HCT116 (cell line): ENCODE results near the gene ADAMTS16. TPM values are rescaled to one million over a fixed set of nuclear protein-coding genes. Genes with fewer than 3 reads are reported as not detected.

ENCODE experiments used
- ATAC-seq: fragments of 200-7000 bp; cut with Tn5 transposase; 2 replicates; pipeline ENCODE4 v1.9.1; 2020; ENCODE audit warnings: mild to moderate bottlenecking, moderate library complexity
- BruUV-seq: library from RNA; stranded (reverse); fragments of 400-500 nt; replicated peaks from 2 replicates; lab custom pipeline; 2021; lab: Mats Ljungman, UMichigan
- CTCF ChIA-PET: fragments of 300-600 bp; sonication (Branson Sonifier 250); formaldehyde crosslinking; loops from one replicate; lab custom pipeline; 2021; ENCODE audit warnings: antibody characterized with exemption; lab: Charles Lee
- POLR2A ChIA-PET: fragments of 300-600, 350-600 bp; sonication (Branson Sonifier 250); formaldehyde crosslinking; loops from one replicate; lab custom pipeline; 2021; ENCODE audit warnings: antibody characterized with exemption; lab: Charles Lee
- RAD21 ChIA-PET, 2 experiments: fragments of 300-600 bp; sonication (Branson Sonifier 250); formaldehyde crosslinking; loops; one replicate each; lab custom pipeline; 2023; ENCODE audit warnings: low total read pairs in 2 of 2; ENCODE audit not compliant: uncharacterized antibody in 2 of 2, unreplicated experiment in 2 of 2, low non-redundant PET in 1 of 2; lab: Charles Lee
- DNase-seq: peaks from one replicate; pipeline ENCODE4 v3.0.0-alpha.2; 2010; ENCODE audit warnings: low read depth, low spot score
- H2AFZ ChIP-seq: fragments of 200-600 bp; shearing (Covaris generic), sonication (generic); 2 replicates; pipeline ENCODE4 v1.6.1; 2017; ENCODE audit warnings: low read depth, mixed run types, mixed read lengths, antibody characterized with exemption, low read length; ENCODE audit not compliant: poor library complexity, severe bottlenecking
- H3K27ac ChIP-seq: 2 replicates; pipeline ENCODE4 v1.5.1; 2012; ENCODE audit warnings: low read depth, low read length
- H3K27me3 ChIP-seq: fragments of 200-600 bp; sonication (generic); 2 replicates; pipeline ENCODE4 v1.6.1; 2016; ENCODE audit warnings: mixed run types, low read length, mixed read lengths; ENCODE audit not compliant: insufficient read depth
- H3K36me3 ChIP-seq, 2 experiments: fragments of 200-500 bp in 1 of 2; fragments of 200-600 bp in 1 of 2; sonication (Bioruptor generic) in 1 of 2; sonication (generic) in 1 of 2; 2 replicates each; pipeline versions ENCODE4 v1.5.1 to v1.6.1; 2014 to 2016; ENCODE audit warnings: low read length in 2 of 2, inconsistent platforms in 1 of 2, mixed read lengths in 1 of 2, mixed run types in 1 of 2; ENCODE audit not compliant: insufficient read depth in 2 of 2, control insufficient read depth in 1 of 2
- H3K4me1 ChIP-seq, 2 experiments: fragments of 200-600 bp in 1 of 2; sonication (generic) in 1 of 2; 2 replicates each; pipeline versions ENCODE4 v1.5.1 to v1.6.1; 2012 to 2017; ENCODE audit warnings: low read length in 2 of 2, inconsistent platforms in 1 of 2, mild to moderate bottlenecking in 1 of 2, mixed read lengths in 1 of 2, mixed run types in 1 of 2, moderate library complexity in 1 of 2; ENCODE audit not compliant: insufficient read depth in 2 of 2, control insufficient read depth in 1 of 2
- H3K4me2 ChIP-seq: fragments of 200-600 bp; sonication (generic); 2 replicates; pipeline ENCODE4 v1.6.1; 2017; ENCODE audit warnings: mixed run types, low read length, mixed read lengths
- H3K4me3 ChIP-seq, 2 experiments: fragments of 200-600 bp in 1 of 2; sonication (generic) in 1 of 2; replicated peaks in 1 of 2; 2 replicates each; pipeline ENCODE4 v1.5.1; 2011 to 2016; ENCODE audit warnings: low read length in 2 of 2, control low read depth in 1 of 2, low read depth in 1 of 2, mild to moderate bottlenecking in 1 of 2, mixed read lengths in 1 of 2, mixed run types in 1 of 2
- H3K79me2 ChIP-seq: fragments of 200-600 bp; sonication (generic); 2 replicates; pipeline ENCODE4 v1.6.1; 2017; ENCODE audit warnings: mild to moderate bottlenecking, mixed run types, low read length, moderate library complexity, mixed read lengths; ENCODE audit not compliant: insufficient read depth
- H3K9ac ChIP-seq: fragments of 200-600 bp; sonication (generic); 2 replicates; pipeline ENCODE4 v1.6.1; 2016; ENCODE audit warnings: low read length, mixed read lengths
- H3K9me2 ChIP-seq: fragments of 200-600 bp; sonication (generic), shearing (Covaris generic); 2 replicates; pipeline ENCODE4 v1.6.1; 2017; ENCODE audit warnings: mixed run types, mild to moderate bottlenecking, moderate library complexity; ENCODE audit not compliant: insufficient read depth
- H3K9me3 ChIP-seq, 2 experiments: fragments of 200-500 bp in 1 of 2; fragments of 200-600 bp in 1 of 2; sonication (Bioruptor generic) in 1 of 2; sonication (generic) in 1 of 2; 2 replicates each; pipeline ENCODE4 v1.6.1; 2014 to 2017; ENCODE audit warnings: low read length in 2 of 2, mixed read lengths in 2 of 2, inconsistent platforms in 1 of 2, low read depth in 1 of 2, mild to moderate bottlenecking in 1 of 2, mixed run types in 1 of 2, moderate library complexity in 1 of 2; ENCODE audit not compliant: control insufficient read depth in 1 of 2, insufficient read depth in 1 of 2
- H4K20me1 ChIP-seq: fragments of 200-600 bp; sonication (generic), shearing (Covaris generic); 2 replicates; pipeline ENCODE4 v1.6.1; 2017; ENCODE audit warnings: mixed run types, mild to moderate bottlenecking, moderate library complexity; ENCODE audit not compliant: insufficient read depth
- CEBPB ChIP-seq: IDR thresholded peaks from 2 replicates; pipeline ENCODE4 v1.6.1; 2012; ENCODE audit warnings: low read depth
- EGR1 ChIP-seq: IDR thresholded peaks from 2 replicates; pipeline ENCODE4 v1.6.1; 2012; ENCODE audit warnings: low read depth
- EZH2phosphoT487 ChIP-seq: fragments of 200-600 bp; IDR thresholded peaks from 2 replicates; pipeline ENCODE4 v1.6.1; 2018; ENCODE audit warnings: antibody characterized with exemption, borderline replicate concordance
- FOSL1 ChIP-seq: IDR thresholded peaks from 2 replicates; pipeline ENCODE4 v1.6.1; 2012; ENCODE audit warnings: low read depth
- JUND ChIP-seq: IDR thresholded peaks from 2 replicates; pipeline ENCODE4 v1.6.1; 2012
- POLR2AphosphoS5 ChIP-seq: IDR thresholded peaks from 2 replicates; pipeline ENCODE4 v1.6.1; 2011; ENCODE audit warnings: mild to moderate bottlenecking, low read depth, low read length, moderate library complexity
- SIN3A ChIP-seq: IDR thresholded peaks from 2 replicates; pipeline ENCODE4 v1.6.1; 2012; ENCODE audit warnings: low read depth
- SRF ChIP-seq: IDR thresholded peaks from 2 replicates; pipeline ENCODE4 v1.6.1; 2012; ENCODE audit warnings: low read depth
- YY1 ChIP-seq: IDR thresholded peaks from 2 replicates; pipeline ENCODE4 v1.6.1; 2011; ENCODE audit warnings: low read length, low read depth, moderate library complexity, mild to moderate bottlenecking; ENCODE audit not compliant: insufficient replicate concordance; ENCODE audit errors: extremely low read depth
- ZNF274 ChIP-seq: fragments of 200-500 bp; sonication (Bioruptor generic); IDR thresholded peaks from 2 replicates; pipeline ENCODE4 v1.6.1; 2014; ENCODE audit warnings: mild to moderate bottlenecking, low read depth, low read length, inconsistent platforms
- intact Hi-C: fragments of 100-400 bp; cut with micrococcal nuclease; formaldehyde crosslinking; loops from 2 replicates; pipeline ENCODE4 v1.10.0; 2022
- total RNA-seq: library from RNA; stranded (reverse); gene quantifications from one replicate; pipeline ENCODE4 v1.2.1, GENCODE V29; 2021; ENCODE audit not compliant: unreplicated experiment
- TF ChIP-seq, protein P1 (sequence below): IDR thresholded peaks from 2 replicates; pipeline ENCODE4 v1.6.1; 2011; ENCODE audit warnings: mild to moderate bottlenecking, low read length, moderate library complexity; ENCODE audit not compliant: insufficient replicate concordance; ENCODE audit errors: extremely low read depth
- TF ChIP-seq, protein P2 (sequence below): IDR thresholded peaks from 2 replicates; pipeline ENCODE4 v1.6.1; 2012

Gene ADAMTS16
- total RNA-seq, 1 experiment from 2014 or later = 2.4 TPM

DNA sequence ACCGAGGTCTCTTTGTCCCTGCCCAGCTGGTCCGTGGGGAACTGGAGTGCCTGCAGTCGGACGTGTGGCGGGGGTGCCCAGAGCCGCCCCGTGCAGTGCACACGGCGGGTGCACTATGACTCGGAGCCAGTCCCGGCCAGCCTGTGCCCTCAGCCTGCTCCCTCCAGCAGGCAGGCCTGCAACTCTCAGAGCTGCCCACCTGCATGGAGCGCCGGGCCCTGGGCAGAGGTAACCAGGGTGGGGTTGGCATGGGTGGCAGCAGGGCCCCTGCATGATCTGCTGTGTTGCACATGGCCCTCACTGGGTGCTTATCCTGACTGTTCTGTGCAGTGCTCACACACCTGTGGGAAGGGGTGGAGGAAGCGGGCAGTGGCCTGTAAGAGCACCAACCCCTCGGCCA lies 163.1 kb downstream of the ADAMTS16 start:
- H3K4me3 ChIP-seq = no peak overlapping the region
- intact Hi-C loops = no loop called here
- no peak overlapping the region for H3K27ac ChIP-seq
- DNase-seq = no peak
- peaks cover 0 to 8% of the 10 kb centered on the region in 2 experiments; a peak in 1 of 4 replicates for H3K4me1 ChIP-seq
- no peaks in the 10 kb centered on the region for H4K20me1 ChIP-seq
- RAD21 ChIA-PET = no interaction called here
- H3K9ac ChIP-seq = no peak overlapping the region
- H2AFZ ChIP-seq = no peak overlapping the region
- no peaks in the 10 kb centered on the region for H3K9me3 ChIP-seq
- H3K9me2 ChIP-seq = no peaks in the 10 kb centered on the region
- no peaks in the 10 kb centered on the region for H3K27me3 ChIP-seq
- no peak; the same call in 1 of the 2 replicates for ATAC-seq
- H3K36me3 ChIP-seq = no peaks in the 10 kb centered on the region
- no peak overlapping the region for H3K4me2 ChIP-seq
- H3K79me2 ChIP-seq = no peaks in the 10 kb centered on the region
- no TSS peak for BruUV-seq
- CTCF ChIA-PET = no interaction called here
- POLR2A ChIA-PET = no interaction called here
- TF ChIP-seq ZNF274 (no peak), EGR1 (no peak), JUND (no peak), EZH2phosphoT487 (no peak), SRF (no peak), CEBPB (no peak)
- TF ChIP-seq, protein P1, sequence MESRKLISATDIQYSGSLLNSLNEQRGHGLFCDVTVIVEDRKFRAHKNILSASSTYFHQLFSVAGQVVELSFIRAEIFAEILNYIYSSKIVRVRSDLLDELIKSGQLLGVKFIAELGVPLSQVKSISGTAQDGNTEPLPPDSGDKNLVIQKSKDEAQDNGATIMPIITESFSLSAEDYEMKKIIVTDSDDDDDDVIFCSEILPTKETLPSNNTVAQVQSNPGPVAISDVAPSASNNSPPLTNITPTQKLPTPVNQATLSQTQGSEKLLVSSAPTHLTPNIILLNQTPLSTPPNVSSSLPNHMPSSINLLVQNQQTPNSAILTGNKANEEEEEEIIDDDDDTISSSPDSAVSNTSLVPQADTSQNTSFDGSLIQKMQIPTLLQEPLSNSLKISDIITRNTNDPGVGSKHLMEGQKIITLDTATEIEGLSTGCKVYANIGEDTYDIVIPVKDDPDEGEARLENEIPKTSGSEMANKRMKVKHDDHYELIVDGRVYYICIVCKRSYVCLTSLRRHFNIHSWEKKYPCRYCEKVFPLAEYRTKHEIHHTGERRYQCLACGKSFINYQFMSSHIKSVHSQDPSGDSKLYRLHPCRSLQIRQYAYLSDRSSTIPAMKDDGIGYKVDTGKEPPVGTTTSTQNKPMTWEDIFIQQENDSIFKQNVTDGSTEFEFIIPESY = no peak

DNA sequence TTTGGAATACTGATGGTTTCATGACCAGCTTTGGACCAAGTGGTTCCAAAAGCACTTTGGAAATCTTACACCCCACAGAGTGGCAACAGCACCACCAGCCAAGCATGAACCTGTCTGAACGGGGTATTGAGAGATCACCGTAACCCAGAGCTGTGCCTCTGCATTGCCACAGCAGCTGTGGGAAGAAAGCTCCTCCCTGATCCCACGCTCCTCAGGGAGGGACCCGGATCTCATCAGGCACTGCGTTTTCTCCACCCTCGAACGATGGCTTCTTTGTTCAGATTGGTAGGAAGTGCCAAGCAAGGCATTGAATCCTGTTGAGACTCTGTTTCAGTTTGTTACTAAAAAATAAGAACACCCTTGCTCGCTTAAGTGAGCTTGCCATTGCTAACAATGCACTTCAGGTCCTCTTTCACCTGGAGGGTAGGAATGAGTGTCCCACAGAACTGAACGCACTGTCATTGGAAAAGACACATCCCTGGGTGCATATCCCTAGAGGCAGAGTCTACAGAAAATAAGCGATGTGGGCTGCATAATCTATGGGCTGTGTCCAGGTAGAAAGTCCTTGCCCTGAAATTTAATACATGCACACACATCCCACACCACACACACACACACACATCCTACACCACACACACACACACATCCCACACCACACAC lies 164.4 kb downstream of the ADAMTS16 start:
- Histone ChIP-seq H3K36me3 (no peaks in the 10 kb centered on the region), H3K4me3 (no peak overlapping the region), H3K4me1 (peaks cover under 1 to 10% of the 10 kb centered on the region in 2 experiments; a peak in 2 of 4 replicates), H3K9me2 (no peaks in the 10 kb centered on the region), H3K4me2 (no peak overlapping the region), H3K27ac (no peak overlapping the region), H3K79me2 (no peaks in the 10 kb centered on the region), H4K20me1 (no peaks in the 10 kb centered on the region), H3K27me3 (no peaks in the 10 kb centered on the region), H3K9ac (no peak overlapping the region), H3K9me3 (no peaks in the 10 kb centered on the region), H2AFZ (no peak overlapping the region)
- ChIA-PET POLR2A (no interaction called here), CTCF (no interaction called here), RAD21 (no interaction called here)
- TF ChIP-seq FOSL1 = no peak
- TF ChIP-seq, protein P2, sequence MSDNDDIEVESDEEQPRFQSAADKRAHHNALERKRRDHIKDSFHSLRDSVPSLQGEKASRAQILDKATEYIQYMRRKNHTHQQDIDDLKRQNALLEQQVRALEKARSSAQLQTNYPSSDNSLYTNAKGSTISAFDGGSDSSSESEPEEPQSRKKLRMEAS = no peak
- TF ChIP-seq YY1 = no peak
- no peak for TF ChIP-seq POLR2AphosphoS5
- TF ChIP-seq EZH2phosphoT487 = no peak
- TF ChIP-seq SRF = no peak
- TF ChIP-seq SIN3A = no peak
- TF ChIP-seq CEBPB = no peak
- intact Hi-C loops = no loop called here
- no peak for ATAC-seq
- no peak for DNase-seq
- no TSS peak for BruUV-seq
